PFSK-1 (cell line): Measurements from ENCODE around the gene ST6GALNAC3.

Source experiments
- FOXP2 ChIP-seq: optimal IDR thresholded peaks from 2 replicates; pipeline ENCODE3; 2011; ENCODE audit warnings: borderline replicate concordance, control low read depth, inconsistent platforms; ENCODE audit not compliant: insufficient read depth; ENCODE audit errors: extremely low read length, extremely low read depth
- POLR2AphosphoS5 ChIP-seq: IDR thresholded peaks from 2 replicates; pipeline ENCODE4 v1.6.1; 2012; ENCODE audit warnings: low read depth, mild to moderate bottlenecking, control low read depth, low read length, moderate library complexity
- SIN3A ChIP-seq: IDR thresholded peaks from 2 replicates; pipeline ENCODE4 v1.6.1; 2012; ENCODE audit warnings: mild to moderate bottlenecking, low read length, moderate library complexity, borderline replicate concordance; ENCODE audit not compliant: insufficient read depth
- TAF1 ChIP-seq: IDR thresholded peaks from 2 replicates; pipeline ENCODE4 v1.6.1; 2012; ENCODE audit warnings: low read length, control low read depth, borderline replicate concordance; ENCODE audit not compliant: insufficient read depth
- TF ChIP-seq, protein P1 (sequence below), 2 experiments: IDR thresholded peaks; 2 replicates each; pipeline versions ENCODE4 v1.6.1 to v1.8.0; 2011 to 2012; ENCODE audit warnings: low read depth in 2 of 2, low read length in 2 of 2, control low read depth in 1 of 2, inconsistent platforms in 1 of 2, mild to moderate bottlenecking in 1 of 2, moderate library complexity in 1 of 2; ENCODE audit not compliant: insufficient read depth in 1 of 2

The ST6GALNAC3 gene

DNA sequence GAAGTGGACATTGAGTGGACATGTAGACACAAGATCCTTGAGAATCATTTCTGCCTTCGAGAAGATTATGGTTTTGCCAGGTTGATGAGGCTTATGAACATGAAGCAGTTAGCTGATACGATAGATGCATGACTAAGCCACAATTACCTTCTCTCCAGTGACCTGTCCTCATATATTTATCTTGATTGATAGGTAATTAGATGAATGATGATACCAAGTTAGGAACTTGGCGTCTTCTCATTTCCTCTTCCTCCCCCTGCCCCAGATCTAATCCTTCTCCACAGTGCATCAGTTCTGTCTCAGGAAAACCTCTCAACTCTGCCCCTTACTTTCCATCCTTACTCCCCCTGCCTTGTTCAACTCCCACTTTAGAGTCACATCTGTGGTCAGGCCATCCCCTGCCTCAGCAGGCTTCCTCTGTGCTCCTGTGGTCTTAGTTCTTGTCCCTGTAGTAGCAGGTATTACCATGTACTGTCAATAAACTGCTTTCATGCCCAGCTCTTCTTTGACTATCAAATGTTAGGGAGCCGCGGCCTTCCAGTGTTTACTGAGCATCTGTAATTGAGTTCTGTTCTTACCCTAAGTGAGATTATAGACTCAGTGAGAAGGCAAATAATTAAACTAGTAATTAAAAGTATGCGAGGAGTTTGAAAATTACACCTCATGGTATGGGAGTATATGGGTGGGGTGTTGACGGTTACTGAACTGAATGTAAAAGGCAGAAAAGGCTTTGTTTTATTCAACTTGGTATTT lies 5.1 kb downstream of the ST6GALNAC3 start:
- TF ChIP-seq, protein P1, sequence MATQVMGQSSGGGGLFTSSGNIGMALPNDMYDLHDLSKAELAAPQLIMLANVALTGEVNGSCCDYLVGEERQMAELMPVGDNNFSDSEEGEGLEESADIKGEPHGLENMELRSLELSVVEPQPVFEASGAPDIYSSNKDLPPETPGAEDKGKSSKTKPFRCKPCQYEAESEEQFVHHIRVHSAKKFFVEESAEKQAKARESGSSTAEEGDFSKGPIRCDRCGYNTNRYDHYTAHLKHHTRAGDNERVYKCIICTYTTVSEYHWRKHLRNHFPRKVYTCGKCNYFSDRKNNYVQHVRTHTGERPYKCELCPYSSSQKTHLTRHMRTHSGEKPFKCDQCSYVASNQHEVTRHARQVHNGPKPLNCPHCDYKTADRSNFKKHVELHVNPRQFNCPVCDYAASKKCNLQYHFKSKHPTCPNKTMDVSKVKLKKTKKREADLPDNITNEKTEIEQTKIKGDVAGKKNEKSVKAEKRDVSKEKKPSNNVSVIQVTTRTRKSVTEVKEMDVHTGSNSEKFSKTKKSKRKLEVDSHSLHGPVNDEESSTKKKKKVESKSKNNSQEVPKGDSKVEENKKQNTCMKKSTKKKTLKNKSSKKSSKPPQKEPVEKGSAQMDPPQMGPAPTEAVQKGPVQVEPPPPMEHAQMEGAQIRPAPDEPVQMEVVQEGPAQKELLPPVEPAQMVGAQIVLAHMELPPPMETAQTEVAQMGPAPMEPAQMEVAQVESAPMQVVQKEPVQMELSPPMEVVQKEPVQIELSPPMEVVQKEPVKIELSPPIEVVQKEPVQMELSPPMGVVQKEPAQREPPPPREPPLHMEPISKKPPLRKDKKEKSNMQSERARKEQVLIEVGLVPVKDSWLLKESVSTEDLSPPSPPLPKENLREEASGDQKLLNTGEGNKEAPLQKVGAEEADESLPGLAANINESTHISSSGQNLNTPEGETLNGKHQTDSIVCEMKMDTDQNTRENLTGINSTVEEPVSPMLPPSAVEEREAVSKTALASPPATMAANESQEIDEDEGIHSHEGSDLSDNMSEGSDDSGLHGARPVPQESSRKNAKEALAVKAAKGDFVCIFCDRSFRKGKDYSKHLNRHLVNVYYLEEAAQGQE (IDR thresholded peaks at IDR 0.05; ENCODE audit: insufficient read depth in 1 of 2, low read depth in 2 of 2, low read length in 2 of 2), result no peak
- TF ChIP-seq SIN3A (no peak), TAF1 (no peak), FOXP2 (no peak), POLR2AphosphoS5 (no peak)

DNA sequence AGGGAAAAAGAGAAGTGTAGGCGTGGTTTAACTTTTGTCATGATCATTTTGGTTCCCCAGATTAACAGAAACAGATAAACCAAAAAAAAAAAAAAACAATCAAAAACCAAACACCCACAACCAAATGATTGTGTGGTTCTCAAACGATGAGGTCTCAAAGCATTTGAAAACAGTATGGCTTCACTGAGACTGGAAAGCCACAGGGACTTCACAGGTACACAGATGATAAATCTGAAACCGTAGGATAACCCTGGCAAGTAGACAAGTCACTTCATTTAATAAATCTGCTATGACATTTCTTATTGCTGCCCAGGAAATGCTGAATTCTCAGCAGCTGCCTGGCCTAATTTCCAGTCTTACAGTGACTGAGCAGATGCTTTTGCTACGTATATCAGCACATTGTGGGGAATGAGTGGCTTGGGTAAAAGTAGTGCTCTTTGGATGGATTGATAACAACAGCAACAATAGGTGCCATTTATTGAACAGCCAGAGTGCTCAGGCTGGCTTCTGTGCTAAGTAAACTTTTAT lies 6.1 kb downstream of the ST6GALNAC3 start:
- TF ChIP-seq, protein P1 (IDR thresholded peaks at IDR 0.05; ENCODE audit: insufficient read depth in 1 of 2, low read depth in 2 of 2, low read length in 2 of 2), result no peak
- no peak for TF ChIP-seq SIN3A
- no peak for TF ChIP-seq FOXP2

DNA sequence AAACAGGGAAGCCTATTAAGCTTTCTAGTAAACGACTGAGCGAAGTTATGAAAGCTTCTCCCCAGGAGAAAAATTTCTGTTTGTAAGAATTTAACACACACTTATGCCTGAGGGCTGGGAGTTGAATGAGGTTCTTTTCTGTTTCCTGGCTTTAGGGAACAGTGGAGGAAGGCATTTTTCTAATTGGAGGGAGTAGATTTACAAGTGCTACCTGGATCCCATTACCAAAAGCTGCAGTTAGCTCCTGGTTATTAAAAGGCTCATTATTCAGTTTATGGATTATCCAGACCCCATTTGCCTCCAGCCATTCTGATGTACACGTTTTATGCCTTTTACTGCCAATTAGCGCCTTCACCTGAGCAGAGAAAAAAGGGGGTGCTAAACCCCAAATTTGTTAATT lies 7.5 kb downstream of the ST6GALNAC3 start:
- TF ChIP-seq, protein P1 (IDR thresholded peaks at IDR 0.05; ENCODE audit: insufficient read depth in 1 of 2, low read depth in 2 of 2, low read length in 2 of 2), result no peak
- TF ChIP-seq FOXP2 (no peak), TAF1 (no peak), POLR2AphosphoS5 (no peak), SIN3A (no peak)

DNA sequence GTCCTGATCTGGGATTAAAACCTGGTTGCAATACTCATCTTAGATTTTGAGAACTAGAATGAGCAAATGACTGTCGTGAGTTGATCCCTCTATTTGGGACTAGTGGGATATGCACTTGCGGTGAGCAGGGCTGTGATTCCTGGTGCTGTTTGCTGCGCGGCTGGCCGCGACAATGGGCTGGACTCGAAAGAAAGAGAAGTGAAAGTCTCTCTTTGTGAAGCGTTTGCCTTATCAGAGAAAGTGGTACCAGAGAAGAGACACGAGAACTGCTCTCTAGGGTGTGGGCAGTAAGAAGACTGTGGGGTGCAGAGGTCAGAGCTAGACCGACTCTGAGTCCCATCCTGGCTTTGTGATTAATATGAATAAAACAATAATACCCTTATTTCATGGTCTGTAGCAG lies 8.6 kb downstream of the ST6GALNAC3 start:
- TF ChIP-seq POLR2AphosphoS5, result no peak

DNA sequence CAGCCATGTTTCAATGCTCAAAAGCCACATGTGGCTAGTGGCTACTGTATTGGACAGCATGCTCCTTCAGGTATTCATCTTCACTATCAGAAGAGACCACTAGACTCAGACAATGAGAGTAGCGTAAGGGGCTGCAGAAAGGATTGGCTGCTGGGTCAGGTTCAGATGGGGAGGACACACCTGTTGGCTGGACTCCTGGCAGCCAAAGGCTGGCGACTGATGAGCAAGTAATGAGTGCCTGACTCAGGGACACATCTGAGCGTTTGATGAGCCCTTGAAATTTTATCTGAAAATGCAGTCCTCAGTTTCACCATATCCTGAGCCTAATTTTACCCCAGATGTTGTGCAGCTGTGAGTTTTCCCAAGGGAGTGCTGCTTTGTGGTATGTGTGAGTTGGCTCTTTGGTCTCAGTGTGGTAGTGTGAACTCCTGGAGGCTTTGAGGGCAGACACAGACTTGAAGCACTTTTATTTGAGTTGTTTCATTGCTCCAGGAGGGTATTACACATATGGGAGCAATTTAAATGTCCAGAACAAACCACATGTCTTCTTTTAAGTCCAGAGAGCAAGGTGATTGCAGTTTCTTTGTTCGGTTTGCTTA lies 9.6 kb downstream of the ST6GALNAC3 start:
- TF ChIP-seq, protein P1 (IDR thresholded peaks at IDR 0.05; ENCODE audit: insufficient read depth in 1 of 2, low read depth in 2 of 2, low read length in 2 of 2), result no peak
- no peak for TF ChIP-seq TAF1
- no peak for TF ChIP-seq POLR2AphosphoS5
- no peak for TF ChIP-seq SIN3A
- no peak for TF ChIP-seq FOXP2
